ENCODE results near the gene EP400. TPM values are rescaled to one million over a fixed set of nuclear protein-coding genes. Genes with fewer than 3 reads are reported as not detected.

EP400 gene
- total and polyA plus RNA-seq, 8 donors = 33.5 to 49.9 (median 41.4) TPM

GRCh38 chr12:131979606-131980005 lies 29.9 kb downstream of the EP400 start:
- ATAC-seq (no peak), DNase-seq (no peak)
- Histone ChIP-seq H3K4me3 (no peak overlapping the region), H3K27ac (no peak overlapping the region), H3K27me3 (no peaks in the 10 kb centered on the region), H3K36me3 (peaks cover 0 to 66% of the 10 kb centered on the region in 2 donors), H3K4me1 (peaks cover 0 to 5% of the 10 kb centered on the region in 2 donors), H3K9me3 (no peaks in the 10 kb centered on the region)
- no peak for TF ChIP-seq CTCF (IDR thresholded peaks at IDR 0.05)
- intact Hi-C loops (cut with DNase I) = no loop called here

- Histone ChIP-seq H3K4me3 (no peak overlapping the region), H3K9me3 (no peaks in the 10 kb centered on the region), H3K27me3 (no peaks in the 10 kb centered on the region), H3K27ac (no peak overlapping the region), H3K4me1 (peaks cover 0 to 10% of the 10 kb centered on the region in 2 donors), H3K36me3 (peaks cover 0 to 70% of the 10 kb centered on the region in 2 donors)
- ATAC-seq = no peak
- DNase-seq = no peak
- intact Hi-C loops (cut with DNase I) = no loop called here
- no peak for TF ChIP-seq CTCF (IDR thresholded peaks at IDR 0.05)
These were observed 30.5 kb downstream of the EP400 start for GRCh38 chr12:131980263-131980662.

GRCh38 chr12:131981388-131981787 lies 31.6 kb downstream of the EP400 start:
- H3K9me3 ChIP-seq = no peaks in the 10 kb centered on the region
- no peaks in the 10 kb centered on the region for H3K27me3 ChIP-seq
- intact Hi-C loops (cut with DNase I) = no loop called here
- peaks cover 0 to 81% of the 10 kb centered on the region in 2 donors for H3K36me3 ChIP-seq
- TF ChIP-seq CTCF (IDR thresholded peaks at IDR 0.05) = no peak
- H3K4me3 ChIP-seq = no peak overlapping the region
- peaks cover 0 to 18% of the 10 kb centered on the region in 2 donors for H3K4me1 ChIP-seq
- no peak overlapping the region for H3K27ac ChIP-seq
- DNase-seq (no peak), ATAC-seq (no peak)

- ATAC-seq = no peak
- no peak for TF ChIP-seq CTCF (IDR thresholded peaks at IDR 0.05)
- intact Hi-C loops (cut with DNase I) = no loop called here
These were observed 32.3 kb downstream of the EP400 start for GRCh38 chr12:131982041-131982440.

GRCh38 chr12:131983026-131983425 lies 33.3 kb downstream of the EP400 start:
- ATAC-seq (no peak), DNase-seq (no peak)
- Histone ChIP-seq H3K9me3 (no peaks in the 10 kb centered on the region), H3K27me3 (no peaks in the 10 kb centered on the region), H3K4me3 (no peak overlapping the region), H3K27ac (no peak overlapping the region), H3K4me1 (peaks cover 0 to 19% of the 10 kb centered on the region in 2 donors), H3K36me3 (peaks cover 0 to 91% of the 10 kb centered on the region in 2 donors)
- no peak for TF ChIP-seq CTCF (IDR thresholded peaks at IDR 0.05)
- intact Hi-C loops (cut with DNase I) = no loop called here

More at GRCh38 chr12:131982041-131982440, 32.3 kb downstream of the EP400 start:
- Histone ChIP-seq H3K4me1 (peaks cover 0 to 19% of the 10 kb centered on the region in 2 donors), H3K9me3 (no peaks in the 10 kb centered on the region), H3K4me3 (no peak overlapping the region), H3K27me3 (no peaks in the 10 kb centered on the region), H3K36me3 (peaks cover 0 to 87% of the 10 kb centered on the region in 2 donors), H3K27ac (no peak overlapping the region)
- DNase-seq = no peak
